A549 (cell line): Measurements from ENCODE around the gene DIS3L2.

Experiments used
- CHD2 ChIP-seq: fragments of 150-350 bp; IDR thresholded peaks from 2 replicates; pipeline ENCODE4 v1.6.1; 2014; ENCODE audit warnings: low read length; ENCODE audit not compliant: partially characterized antibody
- EP300 ChIP-seq, 2 experiments: fragments of >200 bp; sonication (Bioruptor Twin); formaldehyde crosslinking; IDR thresholded peaks; 2 replicates in 1 of 2; 3 replicates in 1 of 2; pipeline ENCODE4 v1.6.1; 2016 to 2017
- JUNB ChIP-seq: fragments of >200 bp; sonication (Bioruptor Twin); formaldehyde crosslinking; IDR thresholded peaks from 2 replicates; pipeline ENCODE4 v1.6.1; 2016
- MAX ChIP-seq: IDR thresholded peaks from 2 replicates; pipeline ENCODE4 v1.6.1; 2012
- REST ChIP-seq: fragments of 200-600 bp; sonication (generic); IDR thresholded peaks from 2 replicates; pipeline ENCODE4 v1.6.1; 2016; ENCODE audit warnings: antibody characterized with exemption, mild to moderate bottlenecking, moderate library complexity
- RFX5 ChIP-seq: fragments of 450-650 bp; IDR thresholded peaks from 2 replicates; pipeline ENCODE4 v1.7.1; 2014; ENCODE audit warnings: antibody characterized with exemption, mild to moderate bottlenecking, moderate library complexity
- SREBF2 ChIP-seq: fragments of 450-650 bp; IDR thresholded peaks from 2 replicates; pipeline ENCODE4 v1.6.1; 2014; ENCODE audit warnings: mild to moderate bottlenecking, moderate library complexity
- ZFP36 ChIP-seq: fragments of 450-650 bp; IDR thresholded peaks from 2 replicates; pipeline ENCODE4 v1.6.1; 2014; ENCODE audit warnings: borderline replicate concordance; ENCODE audit not compliant: partially characterized antibody
- TF ChIP-seq, protein P1 (sequence below): fragments of >200 bp; sonication (Bioruptor Twin); formaldehyde crosslinking; IDR thresholded peaks from 2 replicates; pipeline ENCODE4 v1.6.1; 2016
- TF ChIP-seq, protein P2 (sequence below): fragments of >200 bp; sonication (Bioruptor Twin); formaldehyde crosslinking; IDR thresholded peaks from 3 replicates; pipeline ENCODE4 v1.5.1; 2016

DNA sequence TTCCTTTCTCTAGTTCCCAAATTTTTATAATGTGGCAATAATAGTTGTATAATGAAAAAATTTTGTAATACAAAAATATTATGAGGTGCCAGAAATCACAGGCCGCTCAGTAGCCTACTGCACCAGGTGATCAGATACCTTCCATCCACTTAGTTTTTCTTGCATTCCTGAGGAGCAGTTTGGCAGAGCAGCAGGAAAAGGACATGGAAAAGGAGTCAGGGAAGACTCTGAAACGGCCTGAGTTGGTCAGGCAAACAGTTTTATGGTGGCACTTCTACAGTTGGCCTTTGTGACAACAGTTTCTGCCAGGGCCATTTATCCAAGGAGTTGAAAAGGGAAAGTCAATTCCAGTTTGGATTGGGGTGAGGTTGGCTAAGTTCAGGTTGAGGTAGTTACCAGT, 251.7 kb downstream of the DIS3L2 start:
- TF ChIP-seq, protein P1, sequence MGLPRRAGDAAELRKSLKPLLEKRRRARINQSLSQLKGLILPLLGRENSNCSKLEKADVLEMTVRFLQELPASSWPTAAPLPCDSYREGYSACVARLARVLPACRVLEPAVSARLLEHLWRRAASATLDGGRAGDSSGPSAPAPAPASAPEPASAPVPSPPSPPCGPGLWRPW = no peak
- TF ChIP-seq ZFP36 (no peak), MAX (no peak), CHD2 (no peak), EP300 (IDR thresholded peaks at IDR 0.05) (no peak), JUNB (no peak), SREBF2 (no peak), REST (no peak), RFX5 (no peak)
- TF ChIP-seq, protein P2, sequence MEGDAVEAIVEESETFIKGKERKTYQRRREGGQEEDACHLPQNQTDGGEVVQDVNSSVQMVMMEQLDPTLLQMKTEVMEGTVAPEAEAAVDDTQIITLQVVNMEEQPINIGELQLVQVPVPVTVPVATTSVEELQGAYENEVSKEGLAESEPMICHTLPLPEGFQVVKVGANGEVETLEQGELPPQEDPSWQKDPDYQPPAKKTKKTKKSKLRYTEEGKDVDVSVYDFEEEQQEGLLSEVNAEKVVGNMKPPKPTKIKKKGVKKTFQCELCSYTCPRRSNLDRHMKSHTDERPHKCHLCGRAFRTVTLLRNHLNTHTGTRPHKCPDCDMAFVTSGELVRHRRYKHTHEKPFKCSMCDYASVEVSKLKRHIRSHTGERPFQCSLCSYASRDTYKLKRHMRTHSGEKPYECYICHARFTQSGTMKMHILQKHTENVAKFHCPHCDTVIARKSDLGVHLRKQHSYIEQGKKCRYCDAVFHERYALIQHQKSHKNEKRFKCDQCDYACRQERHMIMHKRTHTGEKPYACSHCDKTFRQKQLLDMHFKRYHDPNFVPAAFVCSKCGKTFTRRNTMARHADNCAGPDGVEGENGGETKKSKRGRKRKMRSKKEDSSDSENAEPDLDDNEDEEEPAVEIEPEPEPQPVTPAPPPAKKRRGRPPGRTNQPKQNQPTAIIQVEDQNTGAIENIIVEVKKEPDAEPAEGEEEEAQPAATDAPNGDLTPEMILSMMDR = no peak
